HepG2 (cell line): ENCODE results near the gene G6PC3. TPM values are rescaled to one million over a fixed set of nuclear protein-coding genes. Genes with fewer than 3 reads are reported as not detected.

ENCODE experiments used
- MTA3 ChIP-seq: sonication (generic); formaldehyde crosslinking; IDR thresholded peaks from 2 replicates; pipeline ENCODE4 v1.4.0; 2020; ENCODE audit warnings: missing genetic modification reagents
- NPAS2 ChIP-seq: sonication (generic); formaldehyde crosslinking; IDR thresholded peaks from 2 replicates; pipeline ENCODE4 v1.8.0; 2022; ENCODE audit warnings: mild to moderate bottlenecking, missing genetic modification reagents, borderline replicate concordance
- RFXAP ChIP-seq: sonication (generic); formaldehyde crosslinking; IDR thresholded peaks from 2 replicates; pipeline ENCODE4 v1.4.0; 2020; ENCODE audit warnings: missing genetic modification reagents, borderline replicate concordance
- SMAD3 ChIP-seq: sonication (generic); formaldehyde crosslinking; IDR thresholded peaks from 2 replicates; pipeline ENCODE4 v1.4.0; 2020; ENCODE audit warnings: missing genetic modification reagents
- SYNCRIP ChIP-seq: fragments of 200-400 bp; formaldehyde crosslinking; IDR thresholded peaks from 2 replicates; pipeline ENCODE4 v1.6.1; 2018; ENCODE audit warnings: mild to moderate bottlenecking, low read depth, low read length; ENCODE audit not compliant: insufficient read depth
- ZFP41 ChIP-seq: sonication (generic); formaldehyde crosslinking; IDR thresholded peaks from 2 replicates; pipeline ENCODE4 v1.4.0; 2020; ENCODE audit warnings: mild to moderate bottlenecking, missing genetic modification reagents, borderline replicate concordance
- ZNF557 ChIP-seq: sonication (generic); formaldehyde crosslinking; IDR thresholded peaks from 2 replicates; pipeline ENCODE4 v1.4.0; 2020; ENCODE audit warnings: missing genetic modification reagents
- ZNF558 ChIP-seq: sonication (generic); formaldehyde crosslinking; IDR thresholded peaks from 2 replicates; pipeline ENCODE4 v1.9.0; 2022; ENCODE audit warnings: mild to moderate bottlenecking, missing genetic modification reagents, borderline replicate concordance
- ZNF775 ChIP-seq: sonication (generic); formaldehyde crosslinking; IDR thresholded peaks from 2 replicates; pipeline ENCODE4 v1.4.0; 2020; ENCODE audit warnings: missing genetic modification reagents, mild to moderate bottlenecking, moderate library complexity, borderline replicate concordance
- ZNF782 ChIP-seq: sonication (generic); formaldehyde crosslinking; IDR thresholded peaks from 2 replicates; pipeline ENCODE4 v1.4.0; 2020; ENCODE audit warnings: missing genetic modification reagents, mild to moderate bottlenecking, borderline replicate concordance
- ZNF788 ChIP-seq: sonication (generic); formaldehyde crosslinking; IDR thresholded peaks from 2 replicates; pipeline ENCODE4 v1.5.0; 2020; ENCODE audit warnings: mild to moderate bottlenecking, missing genetic modification reagents, borderline replicate concordance
- polyA plus RNA-seq, 8 experiments: library from polyadenylated mRNA; depleted of rRNA in 3 of 8; stranded (reverse) in 7 of 8; unstranded in 1 of 8; fragments of >200 nt; fragmentation: Illumina TruSeq in 4 of 8; extraction: Trizol in 4 of 8; gene quantifications; 2 replicates each; pipeline versions ENCODE4 v1.2.1 to v1.2.3, GENCODE V29; 2011 to 2016; ENCODE audit warnings: low read depth in 4 of 8, missing spikeins in 1 of 8, mixed read lengths in 1 of 8; ENCODE audit not compliant: insufficient read depth in 1 of 8
- total RNA-seq, 5 experiments: library from RNA; depleted of rRNA; stranded (reverse); fragments of >200 nt; fragmentation: Illumina TruSeq; extraction: Trizol; gene quantifications; 2 replicates each; pipeline ENCODE4 v1.2.3, GENCODE V29; 2016; ENCODE audit warnings: low read depth in 1 of 5
- TF ChIP-seq, protein P1 (sequence below): sonication (generic); formaldehyde crosslinking; IDR thresholded peaks from 2 replicates; pipeline ENCODE4 v1.9.0; 2021; ENCODE audit warnings: missing genetic modification reagents, borderline replicate concordance
- TF ChIP-seq, protein P2 (sequence below): sonication (generic); formaldehyde crosslinking; IDR thresholded peaks from 2 replicates; pipeline ENCODE4 v1.5.0; 2020; ENCODE audit warnings: mild to moderate bottlenecking, low read depth, missing genetic modification reagents, borderline replicate concordance
- TF ChIP-seq, protein P3 (sequence below): conservative IDR thresholded peaks from 2 replicates; pipeline ENCODE4 v1.6.1; 2018; ENCODE audit warnings: missing genetic modification reagents
- TF ChIP-seq, protein P4 (sequence below): IDR thresholded peaks from 2 replicates; pipeline ENCODE4 v1.6.1; 2016; ENCODE audit warnings: mild to moderate bottlenecking
- TF ChIP-seq, protein P5 (sequence below): sonication (generic); formaldehyde crosslinking; IDR thresholded peaks from 2 replicates; pipeline ENCODE4 v1.5.0; 2020; ENCODE audit warnings: mild to moderate bottlenecking, missing genetic modification reagents
- TF ChIP-seq, protein P6 (sequence below): sonication (generic); formaldehyde crosslinking; IDR thresholded peaks from 2 replicates; pipeline ENCODE4 v1.4.0; 2020; ENCODE audit warnings: mild to moderate bottlenecking, low read depth, missing genetic modification reagents

G6PC3 gene
- total and polyA plus RNA-seq, 2 of the 13 experiments (the other 11 are each of a cell fraction or from before 2014, with no cell fraction given): 38.5 to 75.8 TPM

DNA sequence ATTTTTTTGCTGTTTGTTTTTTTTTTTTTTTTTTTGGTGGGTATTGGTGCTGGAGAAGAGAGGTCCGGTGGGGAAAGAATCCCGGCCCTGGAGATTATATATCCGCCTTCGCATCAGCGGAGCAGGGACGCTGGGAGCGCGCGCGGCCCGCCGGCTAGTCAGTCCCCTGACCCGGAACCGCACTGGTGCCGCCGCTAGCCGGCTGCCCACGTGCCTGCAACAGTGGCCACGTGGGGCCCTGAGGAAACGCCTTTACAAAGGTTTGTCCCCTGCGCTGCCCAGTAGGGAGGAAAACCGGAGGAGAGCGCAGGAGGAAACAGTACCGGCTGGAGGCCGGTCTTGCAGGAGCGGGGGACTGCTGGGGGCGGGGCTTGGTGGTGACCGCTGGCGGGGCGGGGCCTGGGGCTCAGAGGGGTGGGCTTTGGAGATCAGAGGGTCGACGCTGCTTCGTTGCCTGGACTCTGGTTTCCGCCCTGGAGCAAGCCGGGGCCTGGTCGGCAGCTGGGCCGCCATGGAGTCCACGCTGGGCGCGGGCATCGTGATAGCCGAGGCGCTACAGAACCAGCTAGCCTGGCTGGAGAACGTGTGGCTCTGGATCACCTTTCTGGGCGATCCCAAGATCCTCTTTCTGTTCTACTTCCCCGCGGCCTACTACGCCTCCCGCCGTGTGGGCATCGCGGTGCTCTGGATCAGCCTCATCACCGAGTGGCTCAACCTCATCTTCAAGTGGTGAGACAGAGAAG, at the start of gene G6PC3 (continued):
- TF ChIP-seq ZNF782 (CRISPR knock-in tag): peak; percentile 71
- TF ChIP-seq RFXAP (CRISPR knock-in tag): peak; percentile 95
- no peak for TF ChIP-seq ZNF775 (CRISPR knock-in tag)
- TF ChIP-seq, protein P1, sequence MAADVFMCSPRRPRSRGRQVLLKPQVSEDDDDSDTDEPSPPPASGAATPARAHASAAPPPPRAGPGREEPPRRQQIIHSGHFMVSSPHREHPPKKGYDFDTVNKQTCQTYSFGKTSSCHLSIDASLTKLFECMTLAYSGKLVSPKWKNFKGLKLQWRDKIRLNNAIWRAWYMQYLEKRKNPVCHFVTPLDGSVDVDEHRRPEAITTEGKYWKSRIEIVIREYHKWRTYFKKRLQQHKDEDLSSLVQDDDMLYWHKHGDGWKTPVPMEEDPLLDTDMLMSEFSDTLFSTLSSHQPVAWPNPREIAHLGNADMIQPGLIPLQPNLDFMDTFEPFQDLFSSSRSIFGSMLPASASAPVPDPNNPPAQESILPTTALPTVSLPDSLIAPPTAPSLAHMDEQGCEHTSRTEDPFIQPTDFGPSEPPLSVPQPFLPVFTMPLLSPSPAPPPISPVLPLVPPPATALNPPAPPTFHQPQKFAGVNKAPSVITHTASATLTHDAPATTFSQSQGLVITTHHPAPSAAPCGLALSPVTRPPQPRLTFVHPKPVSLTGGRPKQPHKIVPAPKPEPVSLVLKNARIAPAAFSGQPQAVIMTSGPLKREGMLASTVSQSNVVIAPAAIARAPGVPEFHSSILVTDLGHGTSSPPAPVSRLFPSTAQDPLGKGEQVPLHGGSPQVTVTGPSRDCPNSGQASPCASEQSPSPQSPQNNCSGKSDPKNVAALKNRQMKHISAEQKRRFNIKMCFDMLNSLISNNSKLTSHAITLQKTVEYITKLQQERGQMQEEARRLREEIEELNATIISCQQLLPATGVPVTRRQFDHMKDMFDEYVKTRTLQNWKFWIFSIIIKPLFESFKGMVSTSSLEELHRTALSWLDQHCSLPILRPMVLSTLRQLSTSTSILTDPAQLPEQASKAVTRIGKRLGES (CRISPR knock-in tag): peak; percentile 90
- TF ChIP-seq, protein P2, sequence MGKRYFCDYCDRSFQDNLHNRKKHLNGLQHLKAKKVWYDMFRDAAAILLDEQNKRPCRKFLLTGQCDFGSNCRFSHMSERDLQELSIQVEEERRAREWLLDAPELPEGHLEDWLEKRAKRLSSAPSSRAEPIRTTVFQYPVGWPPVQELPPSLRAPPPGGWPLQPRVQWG (CRISPR knock-in tag): no peak
- peak; percentile 89; the same call in 1 of the 2 replicates for TF ChIP-seq ZNF557 (CRISPR knock-in tag)
- no peak for TF ChIP-seq NPAS2 (CRISPR knock-in tag)
- TF ChIP-seq SYNCRIP: no peak
- TF ChIP-seq ZFP41 (CRISPR knock-in tag): peak; percentile 24; the same call in 1 of the 2 replicates
- TF ChIP-seq ZNF788 (CRISPR knock-in tag): peak; percentile 100
- TF ChIP-seq, protein P3, sequence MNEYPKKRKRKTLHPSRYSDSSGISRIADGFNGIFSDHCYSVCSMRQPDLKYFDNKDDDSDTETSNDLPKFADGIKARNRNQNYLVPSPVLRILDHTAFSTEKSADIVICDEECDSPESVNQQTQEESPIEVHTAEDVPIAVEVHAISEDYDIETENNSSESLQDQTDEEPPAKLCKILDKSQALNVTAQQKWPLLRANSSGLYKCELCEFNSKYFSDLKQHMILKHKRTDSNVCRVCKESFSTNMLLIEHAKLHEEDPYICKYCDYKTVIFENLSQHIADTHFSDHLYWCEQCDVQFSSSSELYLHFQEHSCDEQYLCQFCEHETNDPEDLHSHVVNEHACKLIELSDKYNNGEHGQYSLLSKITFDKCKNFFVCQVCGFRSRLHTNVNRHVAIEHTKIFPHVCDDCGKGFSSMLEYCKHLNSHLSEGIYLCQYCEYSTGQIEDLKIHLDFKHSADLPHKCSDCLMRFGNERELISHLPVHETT: peak; percentile 100
- no peak; the same call in 1 of the 2 replicates for TF ChIP-seq ZNF558 (CRISPR knock-in tag)
- TF ChIP-seq, protein P4, sequence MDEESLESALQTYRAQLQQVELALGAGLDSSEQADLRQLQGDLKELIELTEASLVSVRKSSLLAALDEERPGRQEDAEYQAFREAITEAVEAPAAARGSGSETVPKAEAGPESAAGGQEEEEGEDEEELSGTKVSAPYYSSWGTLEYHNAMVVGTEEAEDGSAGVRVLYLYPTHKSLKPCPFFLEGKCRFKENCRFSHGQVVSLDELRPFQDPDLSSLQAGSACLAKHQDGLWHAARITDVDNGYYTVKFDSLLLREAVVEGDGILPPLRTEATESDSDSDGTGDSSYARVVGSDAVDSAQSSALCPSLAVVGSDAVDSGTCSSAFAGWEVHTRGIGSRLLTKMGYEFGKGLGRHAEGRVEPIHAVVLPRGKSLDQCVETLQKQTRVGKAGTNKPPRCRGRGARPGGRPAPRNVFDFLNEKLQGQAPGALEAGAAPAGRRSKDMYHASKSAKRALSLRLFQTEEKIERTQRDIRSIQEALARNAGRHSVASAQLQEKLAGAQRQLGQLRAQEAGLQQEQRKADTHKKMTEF (CRISPR knock-in tag): peak; percentile 98
- no peak for TF ChIP-seq MTA3 (CRISPR knock-in tag)
- TF ChIP-seq, protein P5, sequence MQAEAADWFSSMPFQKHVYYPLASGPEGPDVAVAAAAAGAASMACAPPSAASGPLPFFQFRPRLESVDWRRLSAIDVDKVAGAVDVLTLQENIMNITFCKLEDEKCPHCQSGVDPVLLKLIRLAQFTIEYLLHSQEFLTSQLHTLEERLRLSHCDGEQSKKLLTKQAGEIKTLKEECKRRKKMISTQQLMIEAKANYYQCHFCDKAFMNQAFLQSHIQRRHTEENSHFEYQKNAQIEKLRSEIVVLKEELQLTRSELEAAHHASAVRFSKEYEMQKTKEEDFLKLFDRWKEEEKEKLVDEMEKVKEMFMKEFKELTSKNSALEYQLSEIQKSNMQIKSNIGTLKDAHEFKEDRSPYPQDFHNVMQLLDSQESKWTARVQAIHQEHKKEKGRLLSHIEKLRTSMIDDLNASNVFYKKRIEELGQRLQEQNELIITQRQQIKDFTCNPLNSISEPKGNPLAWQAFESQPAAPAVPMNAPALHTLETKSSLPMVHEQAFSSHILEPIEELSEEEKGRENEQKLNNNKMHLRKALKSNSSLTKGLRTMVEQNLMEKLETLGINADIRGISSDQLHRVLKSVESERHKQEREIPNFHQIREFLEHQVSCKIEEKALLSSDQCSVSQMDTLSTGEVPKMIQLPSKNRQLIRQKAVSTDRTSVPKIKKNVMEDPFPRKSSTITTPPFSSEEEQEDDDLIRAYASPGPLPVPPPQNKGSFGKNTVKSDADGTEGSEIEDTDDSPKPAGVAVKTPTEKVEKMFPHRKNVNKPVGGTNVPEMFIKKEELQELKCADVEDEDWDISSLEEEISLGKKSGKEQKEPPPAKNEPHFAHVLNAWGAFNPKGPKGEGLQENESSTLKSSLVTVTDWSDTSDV (CRISPR knock-in tag): peak; percentile 85
- TF ChIP-seq, protein P6, sequence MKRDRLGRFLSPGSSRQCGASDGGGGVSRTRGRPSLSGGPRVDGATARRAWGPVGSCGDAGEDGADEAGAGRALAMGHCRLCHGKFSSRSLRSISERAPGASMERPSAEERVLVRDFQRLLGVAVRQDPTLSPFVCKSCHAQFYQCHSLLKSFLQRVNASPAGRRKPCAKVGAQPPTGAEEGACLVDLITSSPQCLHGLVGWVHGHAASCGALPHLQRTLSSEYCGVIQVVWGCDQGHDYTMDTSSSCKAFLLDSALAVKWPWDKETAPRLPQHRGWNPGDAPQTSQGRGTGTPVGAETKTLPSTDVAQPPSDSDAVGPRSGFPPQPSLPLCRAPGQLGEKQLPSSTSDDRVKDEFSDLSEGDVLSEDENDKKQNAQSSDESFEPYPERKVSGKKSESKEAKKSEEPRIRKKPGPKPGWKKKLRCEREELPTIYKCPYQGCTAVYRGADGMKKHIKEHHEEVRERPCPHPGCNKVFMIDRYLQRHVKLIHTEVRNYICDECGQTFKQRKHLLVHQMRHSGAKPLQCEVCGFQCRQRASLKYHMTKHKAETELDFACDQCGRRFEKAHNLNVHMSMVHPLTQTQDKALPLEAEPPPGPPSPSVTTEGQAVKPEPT (CRISPR knock-in tag): peak; percentile 76; the same call in 1 of the 2 replicates
- TF ChIP-seq SMAD3: peak; percentile 97
